Putamen (tissue), 1 donor: Measurements from ENCODE around the gene IL37.
"Not testable (repeated sequence)": the region's sequence is repeated elsewhere in the genome, so short reads cannot be mapped to it uniquely, and the experiment has no call there.

Source experiments
- DNase-seq: peaks from one replicate; pipeline ENCODE4 v3.0.0-alpha.2; 2016; ENCODE audit warnings: low spot score

Gene IL37

GRCh38 chr2:112889976-112890375 is 21.0 kb upstream of the IL37 start:
- no peak for DNase-seq

DNA sequence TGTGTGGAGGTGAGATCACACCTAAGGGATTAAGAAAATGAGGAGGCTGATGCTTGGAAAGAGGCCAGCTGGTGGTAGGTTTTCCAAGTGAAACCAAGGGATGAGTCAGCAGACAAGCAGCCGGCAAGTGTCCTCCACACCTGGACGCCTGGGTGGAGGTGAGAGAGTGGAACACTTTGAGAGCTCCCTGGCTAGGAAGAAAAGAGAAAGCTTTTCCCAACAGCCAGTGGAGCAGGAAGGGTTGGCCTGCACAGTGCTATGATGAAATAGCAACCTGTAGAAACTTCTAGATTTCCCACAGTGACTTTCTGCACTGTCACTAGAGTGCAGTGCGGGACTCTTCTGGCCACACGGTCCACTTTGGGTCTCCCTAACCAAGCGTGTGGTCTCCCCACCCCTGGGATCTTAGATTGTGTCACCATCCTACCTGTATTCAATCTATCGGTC is 19.6 kb upstream of the IL37 start:
- no peak for DNase-seq

DNA sequence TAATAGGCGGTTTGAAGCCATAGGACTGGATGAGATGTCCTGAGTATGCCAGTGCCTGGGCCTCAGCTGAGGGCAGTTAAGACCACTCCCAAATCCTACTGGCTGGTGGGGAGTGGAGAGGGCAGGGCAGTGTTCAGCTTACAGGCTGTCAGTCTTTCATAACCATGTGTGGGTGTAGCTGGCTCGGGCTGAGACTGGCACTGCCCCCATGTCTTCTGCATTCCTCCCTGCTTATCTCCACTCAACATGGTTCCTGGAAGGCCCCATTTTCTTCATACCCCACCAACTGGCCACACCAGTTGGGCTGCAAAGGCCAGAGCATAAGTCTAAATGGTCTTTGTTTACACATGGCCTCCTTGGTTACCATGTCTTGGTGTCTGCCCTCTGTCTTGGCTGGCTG is 17.2 kb upstream of the IL37 start:
- DNase-seq, result no peak

DNA sequence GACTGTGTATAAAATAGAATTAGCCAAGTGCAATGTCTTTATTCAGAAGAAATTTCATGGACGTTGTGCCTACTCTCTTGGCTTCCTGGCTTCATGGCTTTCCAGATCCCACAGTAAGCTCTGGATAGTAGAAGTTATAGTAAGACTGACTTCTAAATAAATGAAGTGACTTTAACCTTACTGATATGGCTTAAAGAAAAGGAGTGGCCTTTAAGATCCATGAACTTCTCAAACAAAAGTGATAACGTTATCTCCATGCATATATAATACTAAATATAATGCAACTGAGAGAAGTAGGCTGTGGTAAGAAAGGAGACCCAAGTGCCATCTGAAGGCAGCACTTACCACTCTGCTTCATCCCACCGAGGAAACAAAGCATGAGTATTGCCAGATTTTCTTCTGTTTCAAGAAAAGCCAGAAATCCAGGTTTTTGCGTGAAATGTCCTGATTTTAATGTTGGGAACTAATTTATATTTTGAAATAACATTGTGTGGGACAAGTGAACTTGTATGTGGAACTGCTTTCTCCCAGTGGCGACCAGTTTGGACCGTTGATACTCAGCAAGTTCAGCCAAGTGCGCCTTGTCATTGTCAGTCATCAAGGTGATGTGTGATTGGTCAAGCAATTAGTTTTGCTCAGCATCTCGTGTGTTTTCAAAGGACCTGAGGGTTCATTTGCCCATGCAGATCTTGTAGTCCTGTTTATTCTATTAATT is 13.9 kb upstream of the IL37 start:
- no peak for DNase-seq

DNA sequence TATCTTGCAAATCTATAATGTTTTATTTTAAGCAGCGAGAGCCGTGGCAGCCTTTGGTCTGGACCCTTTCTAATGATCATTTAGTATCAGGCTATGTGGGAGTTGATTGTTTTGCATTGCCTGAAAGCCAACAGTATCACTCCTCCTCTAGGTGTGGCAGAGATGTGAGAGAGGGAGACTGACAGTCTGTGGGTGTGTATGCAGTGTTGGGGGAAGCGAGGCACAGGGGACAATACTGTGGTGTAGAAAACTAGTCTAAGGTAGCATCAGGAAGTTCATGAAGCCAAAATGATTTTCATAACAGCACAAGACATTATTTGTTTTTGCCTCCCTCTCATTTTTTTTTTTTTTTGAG is 13.4 kb upstream of the IL37 start:
- no peak for DNase-seq

DNA sequence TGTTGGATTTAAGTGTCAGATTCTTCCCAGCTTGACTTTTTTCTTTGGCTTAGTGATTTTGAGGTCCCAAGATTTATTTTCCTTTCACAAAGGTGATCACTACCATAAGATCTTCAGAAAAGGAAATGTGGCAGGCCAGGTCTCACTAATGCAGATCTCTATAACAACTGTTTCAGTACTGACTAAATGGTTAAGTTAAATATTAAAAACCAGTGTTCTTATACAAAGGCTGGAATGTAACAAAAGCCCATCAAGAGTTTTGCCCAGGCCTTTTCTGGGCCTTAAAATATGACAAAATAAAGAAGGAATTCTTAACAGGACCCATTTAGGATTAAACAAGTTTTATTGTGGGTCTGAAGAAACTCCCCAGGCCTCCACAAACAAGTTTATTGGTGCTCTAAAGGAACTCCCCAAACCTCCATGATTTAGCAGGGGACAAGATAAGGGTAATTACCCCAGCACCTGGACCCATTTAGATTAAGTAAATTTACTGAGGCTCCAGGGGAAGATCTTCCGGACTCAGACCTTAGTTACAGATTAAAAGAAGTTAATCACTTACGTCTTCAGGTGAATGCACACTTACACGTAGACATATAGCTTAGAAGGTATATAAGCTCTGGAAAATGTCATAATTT is 9.4 kb upstream of the IL37 start:
- DNase-seq, result not testable (repeated sequence)

DNA sequence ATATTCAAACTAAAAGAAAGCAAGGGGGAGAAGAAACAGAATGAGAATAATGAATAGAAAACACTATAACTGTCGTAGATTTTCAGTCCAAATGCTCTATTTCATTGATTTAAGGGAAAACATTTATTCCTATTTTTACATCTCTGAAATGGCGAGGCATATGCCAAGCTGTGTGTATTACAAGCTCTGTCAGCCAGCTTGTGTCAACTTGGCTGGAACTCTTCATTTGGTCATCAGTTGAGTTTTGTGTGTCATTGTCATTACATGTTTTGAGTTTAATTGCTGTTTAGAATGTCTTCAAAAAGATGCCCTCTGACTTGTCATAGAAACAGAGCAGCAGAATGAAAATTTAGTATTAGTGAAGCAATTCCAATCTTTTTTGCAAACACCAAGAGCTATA is 8.1 kb upstream of the IL37 start:
- no peak for DNase-seq

- DNase-seq, result no peak
Measured at GRCh38 chr2:112904883-112905282, 6.1 kb upstream of the IL37 start.

- no peak for DNase-seq
Measured at GRCh38 chr2:112906276-112906675, 4.7 kb upstream of the IL37 start.

- no peak for DNase-seq
Measured at GRCh38 chr2:112907001-112907949, 3.7 kb upstream of the IL37 start.

DNA sequence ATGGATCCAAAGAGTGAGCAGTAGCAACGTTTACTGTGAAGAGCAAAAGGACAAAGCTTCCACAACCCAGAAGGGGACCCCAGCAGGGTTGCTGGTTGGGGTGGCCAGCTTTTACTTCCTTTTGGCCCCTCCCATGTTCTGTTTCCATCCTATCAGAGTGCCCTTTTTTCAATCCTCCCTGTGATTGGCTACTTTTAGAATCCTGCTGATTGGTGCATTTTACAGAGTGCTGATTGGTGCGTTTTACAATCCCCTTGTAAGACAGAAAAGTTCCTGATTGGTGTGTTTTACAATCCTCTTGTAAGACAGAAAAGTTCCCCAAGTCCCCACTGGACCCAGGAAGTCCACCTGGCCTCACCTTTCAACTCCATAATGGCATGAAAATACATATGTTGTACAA is 2.4 kb upstream of the IL37 start:
- DNase-seq, result not testable (repeated sequence)

DNA sequence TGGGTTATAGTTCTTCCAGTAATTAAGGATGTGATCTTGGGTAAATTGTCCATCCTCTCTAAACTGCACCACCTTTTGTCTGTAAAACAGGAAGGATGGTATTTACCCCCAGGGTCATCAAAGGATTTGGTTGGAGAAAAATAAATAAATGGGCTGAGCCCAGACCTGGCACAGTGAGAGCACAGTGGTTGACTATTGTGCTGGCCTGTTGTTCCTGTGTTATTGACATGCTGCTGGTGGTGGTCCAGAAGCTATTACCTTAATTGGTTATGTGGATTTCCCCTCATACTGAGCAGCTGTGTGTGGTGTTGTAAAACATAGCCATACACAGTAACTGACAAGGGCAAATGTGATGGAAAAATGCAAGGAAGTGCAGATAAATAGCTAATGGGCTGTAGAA is 746 bp upstream of the IL37 start:
- DNase-seq, result no peak

- no peak for DNase-seq
Measured at GRCh38 chr2:112912403-112912802, 1.4 kb downstream of the IL37 start.

DNA sequence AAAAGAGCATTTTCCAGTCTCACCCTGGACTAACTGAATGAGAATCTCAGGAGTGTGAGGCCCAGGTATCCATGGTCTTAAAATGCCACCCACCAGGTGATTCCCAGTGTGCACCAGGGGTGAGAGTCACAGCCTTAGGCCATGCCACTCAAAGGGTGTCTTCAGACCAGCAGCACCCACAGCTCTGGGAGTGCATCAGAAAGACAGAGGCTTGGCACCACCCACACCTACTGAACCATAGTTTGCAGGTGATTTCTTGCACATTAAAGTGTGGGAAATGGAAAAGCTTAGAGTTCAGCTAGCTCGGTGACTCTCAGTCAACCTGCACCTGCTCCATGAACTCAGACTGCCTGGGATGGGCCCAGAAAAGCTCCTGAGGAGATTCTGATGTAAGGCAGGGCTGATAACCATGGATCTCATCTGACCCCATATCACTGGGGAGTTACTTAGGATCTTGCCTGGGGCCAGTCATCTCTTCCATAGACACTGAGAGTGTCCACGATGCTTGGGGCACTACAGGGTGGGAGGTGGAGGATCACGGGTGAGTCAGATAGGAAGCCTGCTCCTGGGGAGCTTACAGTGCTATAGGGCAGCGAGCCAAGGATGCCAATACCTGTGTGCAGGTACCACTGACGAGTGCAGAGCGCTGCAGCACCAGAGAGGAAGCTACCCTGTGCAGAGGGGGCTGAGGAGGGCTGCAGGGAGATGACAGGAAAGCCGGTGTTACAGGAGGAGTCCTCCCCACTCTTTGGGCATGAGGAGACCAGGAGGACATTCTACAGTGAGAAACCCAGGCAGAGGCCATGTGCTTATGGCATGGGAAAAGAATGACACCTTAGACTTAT is 4.6 kb downstream of the IL37 start:
- DNase-seq, result peak; percentile 9

GRCh38 chr2:112916145-112916571 is 5.2 kb downstream of the IL37 start:
- DNase-seq, result no peak

- no peak for DNase-seq
Measured at GRCh38 chr2:112916625-112917247, 5.8 kb downstream of the IL37 start.

DNA sequence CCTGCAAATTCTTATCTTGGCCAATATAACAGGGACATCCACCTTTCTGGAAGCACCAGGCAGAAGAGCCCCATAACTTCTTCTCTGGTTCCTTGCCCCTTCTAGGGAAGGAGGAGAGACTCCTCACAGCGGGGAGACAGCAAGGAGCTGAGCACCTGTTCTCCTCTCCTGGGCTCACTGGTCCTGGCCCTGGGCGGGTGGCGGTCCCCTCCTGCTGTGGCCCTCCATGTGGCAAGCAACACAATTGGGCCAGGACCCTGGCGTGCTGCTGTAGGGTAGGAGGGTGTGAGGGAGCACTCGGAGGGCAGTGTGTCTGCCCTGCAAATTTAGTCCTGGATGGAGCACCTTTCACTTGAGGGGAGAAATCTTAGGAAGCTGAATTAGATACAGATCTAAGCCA is 6.9 kb downstream of the IL37 start:
- no peak for DNase-seq

DNA sequence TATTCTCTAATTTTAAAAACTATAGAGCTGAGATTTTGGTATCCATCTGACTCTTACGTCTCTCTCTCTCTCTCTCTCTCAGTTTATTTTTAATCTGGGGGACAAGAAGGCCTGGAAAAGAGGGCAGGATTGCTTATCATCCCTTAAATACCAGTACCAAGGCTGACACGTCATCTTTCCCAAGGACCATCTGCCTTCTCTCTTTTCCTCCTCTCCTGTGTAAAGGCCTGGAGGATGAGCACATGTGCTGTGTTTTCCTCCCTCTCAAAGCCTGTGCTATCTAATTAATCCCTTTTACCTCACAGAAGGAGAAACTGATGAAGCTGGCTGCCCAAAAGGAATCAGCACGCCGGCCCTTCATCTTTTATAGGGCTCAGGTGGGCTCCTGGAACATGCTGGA is 7.3 kb downstream of the IL37 start:
- DNase-seq, result no peak

DNA sequence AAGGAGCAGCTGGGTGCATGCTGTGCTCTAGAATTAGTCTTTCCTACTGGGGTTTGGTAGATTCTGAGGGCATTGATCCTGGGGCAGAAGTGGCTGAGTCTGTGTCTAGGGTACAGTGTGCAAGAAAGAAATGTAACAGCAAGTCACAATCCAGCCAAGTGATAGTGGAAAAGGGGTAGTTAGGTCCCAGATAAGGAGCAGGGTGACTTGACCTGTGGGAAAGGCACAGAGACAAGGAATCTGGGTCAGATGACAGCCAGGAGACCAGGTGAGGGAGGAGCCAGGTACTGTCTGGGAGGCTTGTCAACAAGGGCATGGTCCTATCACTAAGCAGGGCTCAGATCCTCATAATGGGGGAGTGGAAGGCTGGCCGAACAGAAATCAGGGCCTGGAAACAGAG is 8.1 kb downstream of the IL37 start:
- DNase-seq, result no peak

DNA sequence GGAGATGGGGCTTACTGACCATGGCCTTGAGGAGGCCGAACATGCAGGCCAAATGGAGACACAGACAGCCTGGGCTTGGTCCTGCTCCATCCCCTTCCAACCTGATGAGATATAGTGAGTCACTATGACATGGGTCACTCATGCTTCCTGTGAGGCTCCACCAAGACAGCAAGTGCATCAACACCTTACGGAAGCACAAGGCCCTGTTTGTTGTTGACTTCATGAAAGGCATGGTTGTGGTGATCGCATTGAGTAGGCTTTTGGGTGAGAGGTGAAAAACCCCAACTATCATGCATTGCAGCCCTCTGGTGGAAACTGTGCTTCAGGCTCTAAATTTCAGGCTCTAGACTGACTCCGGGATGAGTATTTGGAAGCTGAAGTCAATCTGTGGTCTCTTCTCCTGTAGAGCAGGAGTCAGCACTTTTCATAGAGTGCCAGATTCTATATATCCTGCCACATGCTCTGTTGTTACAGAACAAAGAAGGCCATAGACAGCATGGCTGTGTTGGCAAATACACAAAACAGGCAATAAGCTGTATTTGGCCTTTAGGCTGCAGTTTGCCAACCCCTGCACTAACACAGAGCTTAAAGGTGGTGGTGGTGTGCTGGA is 10.1 kb downstream of the IL37 start:
- no peak for DNase-seq

DNA sequence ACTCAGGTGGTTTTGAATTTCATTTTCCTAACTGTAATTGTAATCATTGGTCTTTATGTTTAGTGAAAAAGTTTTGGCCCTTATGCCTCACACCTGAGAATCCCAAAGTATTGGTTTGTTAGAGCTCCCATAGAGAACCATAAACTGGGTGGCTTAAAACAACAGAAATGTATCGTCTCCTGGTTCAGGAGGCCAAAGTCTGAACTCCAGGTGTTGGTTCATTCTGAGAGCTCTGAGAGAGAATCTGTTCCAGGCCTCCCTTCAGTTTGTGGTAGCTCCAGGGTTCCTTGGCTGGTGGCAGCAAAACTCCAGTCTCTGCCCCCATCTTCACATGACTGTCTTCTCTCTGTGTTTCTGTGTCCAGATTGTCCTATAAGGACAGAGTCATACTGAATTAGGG is 11.0 kb downstream of the IL37 start:
- DNase-seq, result no peak
